HG03060 (cell line): ENCODE measurements around the gene LSM14B.

Experiments used
- ATAC-seq: cut with Tn5 transposase; IDR thresholded peaks from one replicate; pipeline ENCODE4 v1.9.1; 2021; ENCODE audit warnings: low read depth, moderate number of reproducible peaks; ENCODE audit not compliant: unreplicated experiment

Gene LSM14B

GRCh38 chr20:62131560-62132320 is 9.5 kb downstream of the LSM14B start:
- ATAC-seq: no peak

- ATAC-seq: no peak
Measured at GRCh38 chr20:62132421-62132820, 10.1 kb downstream of the LSM14B start.

DNA sequence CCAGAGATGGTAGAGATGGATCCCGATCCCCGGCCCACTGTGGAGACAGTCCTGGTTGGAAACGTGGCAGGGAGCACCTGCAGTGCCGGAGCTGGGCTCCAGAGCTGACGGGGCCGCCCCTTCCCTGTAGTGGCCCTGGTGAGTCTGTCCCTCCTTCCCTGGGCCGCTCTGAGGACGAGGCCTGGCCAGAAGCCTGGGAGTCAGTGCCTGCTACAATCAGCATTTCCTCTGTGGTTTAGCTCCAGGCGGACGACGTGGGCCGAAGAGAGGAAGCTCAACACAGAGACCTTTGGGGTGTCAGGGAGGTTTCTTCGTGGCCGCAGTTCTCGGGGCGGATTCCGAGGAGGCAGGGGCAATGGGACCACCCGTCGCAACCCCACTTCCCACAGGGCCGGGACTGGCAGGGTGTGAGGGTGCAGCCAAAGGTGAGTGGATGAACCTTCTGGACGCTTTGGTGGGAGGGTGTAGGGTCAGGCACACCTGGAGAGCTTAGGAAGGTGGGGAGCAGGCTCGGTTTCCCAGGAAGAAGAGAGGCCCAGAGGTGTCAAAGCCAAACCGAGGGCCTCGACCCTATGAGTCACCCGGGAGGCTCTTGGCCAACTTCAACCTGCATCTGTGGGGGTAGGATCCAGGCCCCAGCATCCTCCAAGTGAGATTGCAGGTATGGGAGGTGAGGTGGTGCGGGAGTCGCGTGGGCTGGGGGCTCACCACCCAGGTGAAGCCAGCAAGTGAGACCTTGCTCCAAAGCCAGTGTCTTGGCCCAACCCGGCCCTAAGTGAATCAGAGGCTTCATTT is 11.0 kb downstream of the LSM14B start:
- no peak for ATAC-seq

GRCh38 chr20:62133864-62134263 is 11.6 kb downstream of the LSM14B start:
- ATAC-seq: no peak

GRCh38 chr20:62134735-62135231 is 12.5 kb downstream of the LSM14B start:
- no peak for ATAC-seq

DNA sequence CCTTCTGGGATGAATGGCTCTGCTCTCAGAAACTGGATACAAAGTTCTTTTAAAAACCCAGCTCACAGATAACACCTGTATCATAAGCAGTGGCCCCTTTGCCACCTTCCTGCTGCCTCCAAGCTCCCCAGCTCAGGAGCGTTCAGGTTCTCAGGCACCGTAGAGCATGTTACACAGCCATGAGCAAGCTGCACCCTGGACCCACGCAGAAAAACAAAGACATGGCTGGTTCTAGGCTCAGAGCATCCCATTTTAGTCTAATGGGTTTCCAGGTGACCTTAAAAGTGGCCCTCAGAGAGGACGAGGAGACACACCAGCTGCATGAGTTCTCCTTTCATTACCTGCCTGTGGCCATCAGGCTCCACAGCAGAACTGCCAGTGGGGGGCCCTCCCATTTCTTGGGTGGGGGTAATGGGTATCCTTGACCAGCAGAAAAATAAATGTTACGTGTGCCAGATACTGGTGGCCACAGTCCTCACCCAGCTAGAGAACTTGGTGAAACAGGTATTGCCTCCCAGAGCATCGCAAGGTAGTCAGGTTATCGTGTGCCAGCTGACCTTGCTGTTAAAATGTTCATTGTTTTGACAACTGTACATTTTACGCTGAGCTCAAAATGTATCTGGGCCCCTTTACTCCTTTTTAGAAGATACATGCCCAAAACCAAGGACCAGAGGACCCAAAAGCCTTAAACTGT is 13.4 kb downstream of the LSM14B start:
- ATAC-seq: no peak

GRCh38 chr20:62136283-62137091 is 14.2 kb downstream of the LSM14B start:
- no peak for ATAC-seq

DNA sequence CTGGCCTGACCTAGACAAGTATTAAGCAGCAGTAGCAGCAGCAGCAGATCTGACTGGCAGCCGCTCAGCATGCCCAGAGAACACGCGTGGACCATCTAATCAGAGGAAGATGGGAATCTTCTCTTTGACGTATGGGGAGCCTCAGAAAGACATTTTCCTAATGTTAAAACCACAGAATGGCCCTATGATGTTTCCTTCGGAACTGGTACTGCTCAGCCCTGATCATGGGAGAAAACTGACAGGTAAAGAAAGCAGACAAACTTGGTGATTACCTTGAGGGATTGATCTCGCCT is 14.8 kb downstream of the LSM14B start:
- ATAC-seq: no peak

DNA sequence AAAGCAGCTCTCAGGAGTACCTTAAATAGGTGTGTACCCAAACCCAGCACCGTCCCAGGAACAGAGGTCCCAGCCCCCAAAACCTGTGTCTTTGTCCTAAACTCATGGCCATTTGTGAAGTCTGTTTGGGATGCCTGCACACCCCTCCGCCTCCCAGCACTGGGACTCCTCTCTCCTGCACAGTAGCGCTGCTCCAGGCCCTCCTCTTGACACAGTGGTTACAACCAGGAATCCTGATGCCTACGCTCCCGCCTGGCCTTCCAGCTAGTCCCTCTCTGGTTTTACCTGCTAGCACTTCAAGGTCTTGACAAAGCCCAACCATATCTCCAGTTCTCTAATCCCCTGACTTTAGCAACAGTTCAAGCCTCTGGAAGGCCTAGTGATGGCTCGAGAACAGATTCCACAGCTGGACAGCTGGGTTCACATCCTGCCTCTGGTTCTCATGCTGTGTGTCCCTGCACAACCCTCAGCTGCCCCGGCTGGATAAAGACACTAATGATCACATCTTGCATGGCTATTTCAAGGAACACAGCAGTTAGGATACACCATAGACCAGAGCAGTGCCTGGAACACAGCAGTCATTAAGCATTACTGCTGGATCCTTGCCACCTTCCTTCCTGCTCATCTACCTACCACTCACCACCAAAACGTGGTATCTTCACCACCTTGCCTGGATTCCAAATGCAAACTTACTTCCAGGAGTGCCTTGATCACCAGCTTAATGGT is 15.4 kb downstream of the LSM14B start:
- ATAC-seq: no peak

- ATAC-seq: no peak
Measured at GRCh38 chr20:62138204-62138543, 15.9 kb downstream of the LSM14B start.

- no peak for ATAC-seq
Measured at GRCh38 chr20:62138912-62139311, 16.6 kb downstream of the LSM14B start.

GRCh38 chr20:62139636-62140035 is 17.4 kb downstream of the LSM14B start:
- no peak for ATAC-seq

DNA sequence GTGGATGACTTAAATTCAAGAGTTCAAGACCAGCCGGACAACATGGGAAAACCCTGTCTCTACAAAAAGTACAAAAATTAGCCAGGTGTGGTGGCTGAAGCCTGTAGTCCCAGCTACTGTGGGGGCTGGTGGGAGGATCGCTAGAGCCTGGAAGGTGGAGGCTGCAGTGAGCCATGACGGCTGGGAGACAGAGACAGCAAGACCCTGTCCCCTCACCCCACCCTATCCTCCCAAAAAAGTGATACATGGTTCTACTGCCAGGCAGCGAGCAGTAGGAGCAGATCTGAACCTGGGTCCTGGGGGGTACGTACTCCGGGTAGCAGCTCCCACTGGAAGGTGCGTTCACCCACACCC is 18.7 kb downstream of the LSM14B start:
- no peak for ATAC-seq

- ATAC-seq: no peak
Measured at GRCh38 chr20:62141397-62142251, 19.3 kb downstream of the LSM14B start.

DNA sequence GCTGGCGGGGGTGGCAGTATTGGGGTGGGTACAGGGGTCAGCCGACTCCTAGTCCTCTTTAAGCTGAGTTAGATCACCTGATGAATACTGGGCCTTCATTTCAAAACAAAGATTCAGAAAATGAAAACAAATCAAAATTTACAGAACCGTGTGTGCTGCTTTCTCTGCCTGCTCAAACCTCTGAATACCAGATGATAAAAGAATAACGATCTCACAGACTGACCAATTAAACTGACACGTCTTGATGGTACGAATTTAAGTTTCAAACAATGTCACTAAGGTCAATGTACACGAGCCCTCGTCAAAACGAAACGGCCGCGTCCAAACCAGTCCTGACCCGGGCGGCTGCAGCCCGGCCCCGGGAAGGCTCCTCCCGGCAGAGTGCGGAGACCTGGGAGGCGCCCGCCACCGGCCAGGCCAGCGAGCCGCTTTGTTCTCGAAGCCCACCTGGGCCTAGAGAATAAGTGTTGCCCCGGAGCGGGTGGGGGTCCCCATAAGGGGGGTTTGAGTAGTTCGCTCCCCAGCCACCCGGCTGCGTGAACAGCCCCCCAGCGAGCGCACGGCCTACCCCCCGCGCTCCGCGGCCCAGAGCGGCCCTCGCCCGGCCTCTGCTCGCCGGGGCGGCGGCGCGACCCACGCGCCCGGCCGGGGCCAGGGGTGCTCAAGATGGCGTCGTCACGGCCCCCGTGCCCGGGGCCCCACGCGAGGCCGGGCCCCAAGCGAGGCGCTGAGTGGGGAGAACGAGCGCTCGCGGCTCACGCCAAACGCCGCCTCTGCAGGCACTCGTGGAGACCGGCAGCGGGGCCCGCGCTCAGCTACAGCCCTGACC is 20.2 kb downstream of the LSM14B start:
- ATAC-seq: peak; percentile 10

DNA sequence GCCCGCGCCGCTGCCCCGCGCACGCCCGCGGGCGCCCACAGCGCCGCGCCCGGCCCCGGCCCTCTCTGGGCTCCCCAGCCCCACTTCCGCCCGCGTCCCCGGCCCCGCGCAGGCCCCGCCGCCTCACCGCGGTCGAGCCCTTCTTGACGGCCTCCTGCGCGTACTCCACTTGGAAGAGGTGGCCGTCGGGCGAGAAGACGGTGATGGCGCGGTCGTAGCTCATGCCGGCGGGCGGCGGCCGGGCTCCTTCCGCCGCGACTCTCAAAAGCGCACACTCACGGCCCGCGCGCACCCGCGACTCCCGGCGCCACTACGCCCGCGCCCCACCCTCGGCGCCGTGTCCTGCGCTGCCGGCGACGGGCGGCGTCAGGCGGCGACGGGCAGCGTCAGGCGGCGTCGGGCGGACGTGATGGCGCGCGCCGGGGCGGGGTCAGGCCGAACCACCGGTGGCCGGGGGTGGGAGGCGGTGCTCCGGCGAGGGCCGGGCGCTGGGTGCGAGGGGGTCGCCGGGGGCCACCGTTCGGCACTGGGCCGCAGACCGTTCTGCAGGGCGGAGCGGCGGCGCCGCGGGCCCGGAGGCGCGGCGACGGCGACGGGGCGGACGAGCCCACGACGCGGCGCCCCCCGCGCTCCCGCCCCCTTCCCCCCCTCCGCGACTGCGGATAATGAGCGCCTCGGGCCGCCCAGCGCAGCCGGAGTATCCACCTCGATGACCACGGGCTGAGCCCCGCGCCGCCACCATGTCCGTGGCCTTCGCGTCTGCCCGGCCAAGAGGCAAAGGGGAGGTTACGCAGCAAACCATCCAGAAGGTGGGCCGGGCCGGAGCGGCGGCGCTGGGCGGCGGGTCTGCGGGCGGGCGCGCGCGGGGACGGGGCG is 21.0 kb downstream of the LSM14B start, which contains the start of the genes PSMA7 and SS18L1:
Gene PSMA7 (minus strand): TSS at position 314 of the 876 bp plus-strand sequence. CDS start 91 bp downstream, at position 223.
Gene SS18L1 (plus strand): TSS at position 689 of the 876 bp plus-strand sequence. CDS start 52 bp downstream, at position 741.
- peak; percentile 32 for ATAC-seq
